GM21576 (cell line): ENCODE measurements around the gene TAF1B.

Experiments used
- ATAC-seq: cut with Tn5 transposase; IDR thresholded peaks from one replicate; pipeline ENCODE4 v1.9.1; 2021; ENCODE audit warnings: mild to moderate bottlenecking, moderate library complexity; ENCODE audit not compliant: unreplicated experiment

The TAF1B gene

GRCh38 chr2:9937968-9938367 is 94.7 kb downstream of the TAF1B start:
- ATAC-seq = no peak

GRCh38 chr2:9939587-9940485 is 96.6 kb downstream of the TAF1B start:
- ATAC-seq = no peak

- no peak for ATAC-seq
Observed at GRCh38 chr2:9941196-9941995, 98.1 kb downstream of the TAF1B start.

GRCh38 chr2:9941996-9942390 is 98.7 kb downstream of the TAF1B start:
- no peak for ATAC-seq

GRCh38 chr2:9944330-9944758 is 101.1 kb downstream of the TAF1B start:
- no peak for ATAC-seq

- no peak for ATAC-seq
Observed at GRCh38 chr2:9945596-9945995, 102.3 kb downstream of the TAF1B start.

GRCh38 chr2:9946076-9946475 is 102.8 kb downstream of the TAF1B start:
- no peak for ATAC-seq

GRCh38 chr2:9946818-9947217 is 103.5 kb downstream of the TAF1B start:
- ATAC-seq = no peak

- ATAC-seq = no peak
Observed at GRCh38 chr2:9948721-9949120, 105.4 kb downstream of the TAF1B start.

- no peak for ATAC-seq
Observed at GRCh38 chr2:9949239-9949991, 106.1 kb downstream of the TAF1B start.

- no peak for ATAC-seq
Observed at GRCh38 chr2:9949992-9950520, 106.8 kb downstream of the TAF1B start.

- peak; percentile 29 for ATAC-seq
Observed at GRCh38 chr2:9950521-9951271, 107.4 kb downstream of the TAF1B start.

GRCh38 chr2:9951272-9951521 is 107.9 kb downstream of the TAF1B start:
- ATAC-seq = no peak

- peak; percentile 93 for ATAC-seq
Observed at GRCh38 chr2:9951522-9952285, 108.4 kb downstream of the TAF1B start, which contains the start of gene GRHL1. GRHL1 (plus strand) TSS chr2:9951693; CDS start chr2:9951834, 141 bp downstream.

- ATAC-seq = no peak
Observed at GRCh38 chr2:9952286-9952737, 109.0 kb downstream of the TAF1B start.

GRCh38 chr2:9952856-9953503 is 109.7 kb downstream of the TAF1B start:
- ATAC-seq = no peak

GRCh38 chr2:9954136-9954535 is 110.9 kb downstream of the TAF1B start:
- ATAC-seq = no peak

- ATAC-seq = no peak
Observed at GRCh38 chr2:9958057-9958456, 114.8 kb downstream of the TAF1B start.

GRCh38 chr2:9959262-9959661 is 116.0 kb downstream of the TAF1B start:
- ATAC-seq = no peak
